Osteoblast (primary cell): Measurements from ENCODE around the gene DRAXIN. TPM values are rescaled to one million over a fixed set of nuclear protein-coding genes. Genes with fewer than 3 reads are reported as not detected.

Experiments used
- DNase-seq: peaks from one replicate; pipeline ENCODE4 v3.0.0; 2011; ENCODE audit warnings: low spot score, mixed read lengths; ENCODE audit not compliant: insufficient read length; ENCODE audit errors: missing footprints
- H2AFZ ChIP-seq: 2 replicates; pipeline ENCODE4 v1.6.0; 2011; ENCODE audit warnings: mild to moderate bottlenecking, low read length
- H3K27ac ChIP-seq: 2 replicates; pipeline ENCODE4 v1.5.1; 2011; ENCODE audit warnings: mild to moderate bottlenecking, low read depth, low read length, moderate library complexity
- H3K27me3 ChIP-seq: 2 replicates; pipeline ENCODE4 v1.6.0; 2012; ENCODE audit warnings: mild to moderate bottlenecking, control low read depth, inconsistent platforms, low read length, moderate library complexity; ENCODE audit not compliant: insufficient read depth
- H3K36me3 ChIP-seq: 2 replicates; pipeline ENCODE4 v1.5.1; 2011; ENCODE audit warnings: mild to moderate bottlenecking, low read length, control low read depth, moderate library complexity; ENCODE audit not compliant: insufficient read depth
- H3K4me1 ChIP-seq: 2 replicates; pipeline ENCODE4 v1.5.1; 2011; ENCODE audit warnings: mild to moderate bottlenecking, low read length, control low read depth, moderate library complexity; ENCODE audit not compliant: insufficient read depth
- H3K4me2 ChIP-seq: 2 replicates; pipeline ENCODE4 v1.6.0; 2011; ENCODE audit warnings: mild to moderate bottlenecking, low read length; ENCODE audit not compliant: insufficient read depth
- H3K4me3 ChIP-seq: fragments of 200-600 bp; sonication (generic); 3 replicates; pipeline ENCODE4 v1.5.1; 2012; ENCODE audit warnings: mild to moderate bottlenecking, low read length, inconsistent platforms; ENCODE audit not compliant: insufficient read depth
- H3K79me2 ChIP-seq: 2 replicates; pipeline ENCODE4 v1.6.0; 2012; ENCODE audit warnings: mild to moderate bottlenecking, low read length, control low read depth, inconsistent platforms; ENCODE audit not compliant: insufficient read depth
- H3K9me3 ChIP-seq: 2 replicates; pipeline ENCODE4 v1.5.1; 2011; ENCODE audit warnings: low read depth, low read length, control low read depth
- H4K20me1 ChIP-seq: 2 replicates; pipeline ENCODE4 v1.6.0; 2012; ENCODE audit warnings: mild to moderate bottlenecking, low read length, control low read depth; ENCODE audit not compliant: insufficient read depth
- CTCF ChIP-seq: IDR thresholded peaks from 2 replicates; pipeline ENCODE4 v1.5.1; 2011; ENCODE audit warnings: mild to moderate bottlenecking, low read depth, low read length, moderate library complexity; ENCODE audit errors: extremely low read depth
- total RNA-seq: library from RNA; depleted of rRNA; stranded (reverse); fragments of >200 nt; gene quantifications from 2 replicates; pipeline ENCODE4 v1.2.3, GENCODE V29; 2012

DRAXIN gene
- total RNA-seq, 1 donor, result under 0.01 TPM

- no peak overlapping the region for H3K27ac ChIP-seq
- no peaks in the 10 kb centered on the region for H3K4me1 ChIP-seq
- H2AFZ ChIP-seq, result no peak overlapping the region
- peaks cover 19% of the 10 kb centered on the region for H3K27me3 ChIP-seq
- H3K4me2 ChIP-seq, result no peak overlapping the region
- H3K9me3 ChIP-seq, result no peaks in the 10 kb centered on the region
- no peaks in the 10 kb centered on the region for H3K36me3 ChIP-seq
- no peaks in the 10 kb centered on the region for H4K20me1 ChIP-seq
- TF ChIP-seq CTCF, result no peak
- DNase-seq, result no peak
- H3K4me3 ChIP-seq, result no peak overlapping the region
- no peaks in the 10 kb centered on the region for H3K79me2 ChIP-seq
Observed at GRCh38 chr1:11645270-11645669, 46.2 kb upstream of the DRAXIN start.

- no peaks in the 10 kb centered on the region for H4K20me1 ChIP-seq
- no peaks in the 10 kb centered on the region for H3K79me2 ChIP-seq
- peak; percentile 78 for TF ChIP-seq CTCF
- H3K4me1 ChIP-seq, result no peaks in the 10 kb centered on the region
- H3K36me3 ChIP-seq, result no peaks in the 10 kb centered on the region
- no peak overlapping the region for H2AFZ ChIP-seq
- no peak overlapping the region for H3K4me3 ChIP-seq
- H3K27ac ChIP-seq, result no peak overlapping the region
- H3K9me3 ChIP-seq, result no peaks in the 10 kb centered on the region
- H3K4me2 ChIP-seq, result no peak overlapping the region
- DNase-seq, result peak; percentile 96
- H3K27me3 ChIP-seq, result peaks cover 17% of the 10 kb centered on the region
Observed at GRCh38 chr1:11645670-11646265, 45.7 kb upstream of the DRAXIN start.

GRCh38 chr1:11646317-11646716 lies 45.2 kb upstream of the DRAXIN start:
- no peaks in the 10 kb centered on the region for H3K4me1 ChIP-seq
- TF ChIP-seq CTCF, result no peak
- H3K27ac ChIP-seq, result no peak overlapping the region
- H4K20me1 ChIP-seq, result no peaks in the 10 kb centered on the region
- no peak overlapping the region for H3K4me3 ChIP-seq
- peaks cover 14% of the 10 kb centered on the region for H3K27me3 ChIP-seq
- H2AFZ ChIP-seq, result no peak overlapping the region
- no peak overlapping the region for H3K4me2 ChIP-seq
- no peaks in the 10 kb centered on the region for H3K9me3 ChIP-seq
- H3K36me3 ChIP-seq, result no peaks in the 10 kb centered on the region
- H3K79me2 ChIP-seq, result no peaks in the 10 kb centered on the region
- DNase-seq, result peak; percentile 48

GRCh38 chr1:11647333-11647732 lies 44.2 kb upstream of the DRAXIN start:
- peaks cover 11% of the 10 kb centered on the region for H3K27me3 ChIP-seq
- TF ChIP-seq CTCF, result no peak
- H3K4me3 ChIP-seq, result no peak overlapping the region
- H3K36me3 ChIP-seq, result no peaks in the 10 kb centered on the region
- no peaks in the 10 kb centered on the region for H4K20me1 ChIP-seq
- no peak for DNase-seq
- H3K27ac ChIP-seq, result no peak overlapping the region
- H3K4me1 ChIP-seq, result no peaks in the 10 kb centered on the region
- no peaks in the 10 kb centered on the region for H3K9me3 ChIP-seq
- H3K4me2 ChIP-seq, result no peak overlapping the region
- no peaks in the 10 kb centered on the region for H3K79me2 ChIP-seq
- no peak overlapping the region for H2AFZ ChIP-seq
